GM18870 (cell line): Measurements from ENCODE around the gene FAM200A.
A peak's percentile ranks its signal among the peaks of the same experiment; 100 is the strongest.
"Not testable (repeated sequence)": the region's sequence is repeated elsewhere in the genome, so short reads cannot be mapped to it uniquely, and the experiment has no call there.

Experiments
- ATAC-seq: cut with Tn5 transposase; IDR thresholded peaks from one replicate; pipeline ENCODE4 v1.9.1; 2021; ENCODE audit warnings: moderate library complexity; ENCODE audit not compliant: unreplicated experiment

FAM200A gene

DNA sequence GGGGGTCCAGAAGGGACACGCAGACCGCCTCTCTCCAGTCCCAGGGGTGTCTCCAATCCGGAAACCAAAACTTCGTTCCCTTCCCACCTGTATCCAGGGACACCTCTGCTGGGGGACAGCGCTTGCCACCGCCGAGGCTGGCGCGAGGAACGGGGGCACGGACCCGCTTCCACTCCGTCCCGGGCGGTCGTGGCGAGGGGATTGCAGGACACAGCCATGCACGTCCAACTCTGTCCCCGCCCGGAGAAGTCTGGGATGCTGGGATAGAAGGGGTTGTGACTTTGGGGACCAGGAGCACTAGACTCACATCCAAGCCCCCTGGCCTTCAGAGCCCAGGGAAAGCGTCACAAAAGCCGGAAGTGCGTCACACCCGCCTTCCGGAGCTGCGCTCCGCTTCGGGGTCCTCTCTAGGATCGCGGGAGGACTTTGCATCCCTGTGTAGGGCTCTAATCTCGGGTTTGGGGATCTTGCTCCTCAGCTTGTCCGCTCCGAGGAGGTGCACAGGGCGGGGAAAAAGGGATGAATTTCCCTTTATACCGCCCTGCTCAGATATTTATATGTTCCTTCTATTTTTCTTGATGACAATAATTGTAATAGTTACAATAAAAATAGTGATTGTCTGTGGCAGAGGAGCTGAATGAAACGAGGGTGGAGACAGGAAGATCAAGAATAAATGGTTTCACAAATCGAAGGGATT, at the start of gene FAM200A:
FAM200A (minus strand) TSS at position 348 of the 697 bp plus-strand sequence. CDS start 3,707 bp downstream, outside the sequence.
- ATAC-seq, result peak; percentile 87

DNA sequence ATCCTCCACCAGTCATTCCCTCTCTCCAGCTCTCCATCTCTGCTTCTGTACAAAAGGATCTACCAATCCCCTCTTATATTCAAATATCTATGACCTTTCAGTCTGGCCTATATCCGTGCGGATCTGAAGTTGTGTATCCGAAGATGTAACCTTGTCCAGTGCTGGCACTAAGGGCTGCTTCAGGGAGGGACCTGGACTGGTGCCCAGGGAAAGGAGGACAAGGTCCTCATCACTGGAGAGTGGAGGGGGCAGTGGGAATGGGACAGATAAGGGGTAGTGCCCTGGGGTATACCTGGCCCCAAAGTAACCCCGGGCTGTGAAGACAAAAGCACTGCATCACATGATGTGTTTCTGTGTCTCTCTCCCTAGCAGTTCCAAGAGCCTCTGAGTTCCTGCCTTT, 47.9 kb upstream of the FAM200A start:
- no peak for ATAC-seq

DNA sequence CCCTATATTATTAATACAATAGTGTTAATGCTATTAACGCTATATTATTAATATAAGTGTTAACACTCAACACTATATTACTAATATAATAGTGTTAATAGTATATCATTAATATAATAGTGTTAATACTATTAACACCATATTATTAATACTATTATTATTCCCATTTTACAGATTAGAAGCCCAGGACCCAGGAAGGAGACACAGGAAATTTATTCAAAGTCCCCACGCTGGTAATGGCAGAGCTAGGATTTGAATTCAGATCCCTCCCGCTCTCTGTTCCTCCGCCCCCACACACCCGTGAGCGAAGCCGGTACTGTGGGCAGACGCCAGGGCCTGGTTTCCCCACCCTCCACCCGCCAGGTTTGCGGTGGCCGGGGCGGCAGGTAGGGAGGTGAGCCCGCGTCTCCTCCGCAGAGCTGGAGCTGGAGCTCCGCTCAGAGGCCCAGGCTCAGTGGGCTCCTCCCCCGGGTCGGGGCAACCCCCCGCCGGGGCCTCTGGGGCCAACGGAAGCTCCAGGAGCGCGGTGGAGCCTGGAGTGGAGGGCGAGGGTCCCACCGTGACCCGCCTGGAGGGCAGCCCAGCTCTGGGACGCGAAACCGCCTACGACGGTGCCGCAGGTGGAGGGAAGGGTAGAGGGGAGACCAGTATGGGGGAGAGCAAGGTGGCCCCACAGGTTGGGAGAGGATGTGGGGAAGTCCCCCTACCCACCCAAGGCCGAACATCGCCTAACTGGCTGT, 46.0 kb upstream of the FAM200A start, which contains the start of gene TMEM225B:
TMEM225B (plus strand) TSS at position 506 of the 740 bp plus-strand sequence. CDS start 6,122 bp downstream, outside the sequence.
- ATAC-seq, result no peak

DNA sequence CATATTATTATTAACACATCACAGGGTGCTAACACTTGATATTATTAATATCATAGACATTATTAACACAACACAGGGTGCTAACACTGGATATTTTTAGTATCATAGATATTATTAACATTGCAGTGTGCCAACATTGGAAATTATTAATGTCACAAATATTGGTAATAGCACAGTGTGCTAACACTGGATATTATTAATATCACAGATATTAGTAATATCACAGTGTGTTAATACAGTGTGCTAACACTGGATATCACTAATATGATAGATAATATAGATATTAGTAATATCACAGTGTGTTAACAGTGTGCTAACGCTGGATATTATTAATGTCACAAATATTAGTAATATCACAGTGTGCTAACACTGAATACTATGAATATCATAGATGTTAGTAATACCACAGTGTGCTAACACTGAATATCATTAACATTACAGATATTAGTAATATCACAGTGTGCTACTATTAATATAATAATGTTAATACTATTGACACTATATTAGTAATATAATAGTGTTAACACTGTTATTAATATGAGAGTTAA, 44.6 kb upstream of the FAM200A start:
- no peak for ATAC-seq

GRCh38 chr7:99594948-99595745, 43.2 kb upstream of the FAM200A start:
- no peak for ATAC-seq

DNA sequence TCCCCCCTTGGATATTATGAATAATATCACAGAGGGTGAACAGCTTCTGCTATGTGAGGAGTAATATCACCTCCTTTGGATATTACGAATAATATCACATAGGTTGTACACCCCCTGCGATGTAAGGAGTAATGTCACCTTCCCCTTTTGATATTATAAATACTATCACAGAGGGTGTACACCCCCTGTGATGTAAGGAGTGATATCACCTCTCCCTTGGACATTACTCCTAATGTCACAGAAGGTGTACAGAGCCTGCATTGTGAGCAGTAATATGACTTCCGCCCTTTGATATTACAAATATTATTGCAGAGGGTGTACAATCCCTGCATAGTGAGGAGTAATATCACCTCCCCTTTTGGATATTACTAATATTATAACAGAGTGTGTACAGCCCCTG, 37.0 kb upstream of the FAM200A start:
- no peak for ATAC-seq

GRCh38 chr7:99580778-99581332, 28.9 kb upstream of the FAM200A start:
- not testable (repeated sequence) for ATAC-seq

DNA sequence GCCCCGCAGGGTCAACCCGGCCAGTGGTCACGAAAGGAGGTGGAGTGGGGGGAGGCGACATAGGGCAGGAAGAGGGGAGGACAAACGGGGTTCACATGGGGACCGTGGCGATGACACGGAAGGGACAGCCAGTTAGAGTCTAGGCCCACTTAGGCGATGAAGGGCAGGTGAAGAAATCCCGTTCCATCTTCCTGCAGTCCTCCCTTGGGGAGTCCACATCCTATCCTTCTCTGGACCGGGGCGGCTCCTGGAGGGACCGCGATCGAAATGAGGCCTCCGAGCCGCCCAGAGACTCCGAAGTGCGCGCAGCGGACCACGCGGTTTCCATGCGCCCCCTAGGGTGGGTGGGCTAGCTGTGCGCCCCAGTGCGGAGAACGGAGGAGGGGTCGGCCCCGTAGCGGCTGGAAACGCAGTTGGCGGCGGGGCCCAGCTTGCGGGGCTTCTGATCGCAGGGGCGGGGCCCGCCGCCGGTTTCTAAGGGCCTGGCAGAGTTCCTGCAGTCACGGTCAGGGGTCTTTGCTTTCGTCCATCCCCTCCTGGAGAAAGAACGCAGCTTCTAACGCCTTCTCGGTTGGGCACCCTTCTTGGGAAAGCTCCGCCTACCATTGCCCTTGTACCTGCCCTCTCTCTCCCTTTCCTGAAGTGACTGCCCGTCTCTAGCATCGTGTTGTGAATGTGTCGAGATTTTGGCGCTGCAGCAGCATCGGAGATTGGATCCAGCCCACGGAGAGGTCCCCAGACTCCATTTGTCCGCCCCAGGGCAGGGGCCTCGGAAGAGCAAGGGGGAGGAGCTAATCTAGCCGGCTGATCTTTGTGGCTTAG, 28.3 kb upstream of the FAM200A start:
- no peak for ATAC-seq

GRCh38 chr7:99579281-99579955, 27.5 kb upstream of the FAM200A start:
- ATAC-seq, result no peak

GRCh38 chr7:99576251-99576650, 24.3 kb upstream of the FAM200A start:
- ATAC-seq, result no peak

GRCh38 chr7:99573257-99573656, 21.3 kb upstream of the FAM200A start:
- no peak for ATAC-seq

DNA sequence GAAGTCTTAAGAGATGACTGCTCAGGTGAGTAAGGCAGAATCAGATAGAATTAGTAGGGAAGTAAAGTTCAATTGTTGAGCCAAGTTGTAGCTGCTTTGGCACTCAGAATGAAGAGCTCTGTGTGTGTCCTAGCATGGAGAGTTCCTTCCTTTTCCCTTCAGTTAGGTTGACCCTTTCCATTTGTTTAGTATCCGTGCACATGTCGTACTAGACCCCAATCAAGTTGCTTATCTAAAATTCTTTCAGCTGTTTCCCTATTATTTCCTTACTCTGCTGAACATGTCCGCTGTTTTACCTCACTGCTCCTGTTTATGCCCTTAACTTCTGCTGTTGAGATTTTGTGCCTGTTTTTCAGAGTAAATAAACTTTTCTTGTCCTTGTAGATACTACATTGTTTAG, 19.9 kb upstream of the FAM200A start:
- ATAC-seq, result no peak

GRCh38 chr7:99568770-99569169, 16.9 kb upstream of the FAM200A start:
- ATAC-seq, result not testable (repeated sequence)

- no peak for ATAC-seq
Observed at GRCh38 chr7:99563650-99564049, 11.7 kb upstream of the FAM200A start.

GRCh38 chr7:99562832-99563231, 10.9 kb upstream of the FAM200A start:
- ATAC-seq, result no peak

GRCh38 chr7:99562114-99562784, 10.3 kb upstream of the FAM200A start:
- ATAC-seq, result no peak

DNA sequence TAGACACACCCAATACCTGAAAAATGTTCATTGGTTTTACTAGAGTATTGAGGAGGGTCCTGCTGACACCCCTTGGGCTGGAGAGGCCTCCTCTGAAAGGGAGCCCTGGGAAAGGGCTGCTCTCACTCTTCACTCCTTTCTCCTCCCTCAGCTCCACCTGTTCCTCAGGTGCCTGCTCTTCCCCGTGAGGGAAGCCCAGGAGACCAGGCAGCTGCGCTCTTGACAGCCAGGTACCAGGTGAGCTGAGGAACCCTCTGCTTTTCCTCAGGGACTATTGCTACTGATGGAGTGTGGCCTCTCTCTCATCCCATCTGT, 9.8 kb upstream of the FAM200A start:
- ATAC-seq, result no peak

GRCh38 chr7:99560834-99561736, 9.2 kb upstream of the FAM200A start:
- ATAC-seq, result no peak
